GM21528 (cell line): Measurements from ENCODE around the gene RBMXL3.
"Not testable (repeated sequence)": the region's sequence is repeated elsewhere in the genome, so short reads cannot be mapped to it uniquely, and the experiment has no call there.

ENCODE experiments used
- ATAC-seq: cut with Tn5 transposase; IDR thresholded peaks from one replicate; pipeline ENCODE4 v1.9.1; 2021; ENCODE audit warnings: mild to moderate bottlenecking, moderate library complexity; ENCODE audit not compliant: unreplicated experiment, low FRiP score

Gene RBMXL3

GRCh38 chrX:115189110-115189509 lies at the start of gene RBMXL3:
RBMXL3 (plus strand) TSS chrX:115189410; CDS start chrX:115189442, 32 bp downstream.
- ATAC-seq: no peak

- ATAC-seq: no peak
These were observed 47.2 kb upstream of the RBMXL3 start for GRCh38 chrX:115142057-115142456.

GRCh38 chrX:115147220-115147619 lies 42.0 kb upstream of the RBMXL3 start:
- no peak for ATAC-seq

- ATAC-seq: no peak
These were observed 16.0 kb upstream of the RBMXL3 start for GRCh38 chrX:115173181-115173580.

- ATAC-seq: no peak
These were observed 14.7 kb upstream of the RBMXL3 start for GRCh38 chrX:115174548-115174947.

GRCh38 chrX:115177932-115178331 lies 11.3 kb upstream of the RBMXL3 start:
- ATAC-seq: no peak

GRCh38 chrX:115178473-115178872 lies 10.7 kb upstream of the RBMXL3 start:
- no peak for ATAC-seq

- ATAC-seq: no peak
These were observed 5.2 kb upstream of the RBMXL3 start for GRCh38 chrX:115183980-115184379.

- ATAC-seq: no peak
These were observed 731 bp downstream of the RBMXL3 start for GRCh38 chrX:115189646-115190635.

- no peak for ATAC-seq
These were observed 1.7 kb downstream of the RBMXL3 start for GRCh38 chrX:115190636-115191489.

- no peak for ATAC-seq
These were observed 2.5 kb downstream of the RBMXL3 start for GRCh38 chrX:115191490-115192243.

GRCh38 chrX:115192244-115192700 lies 3.1 kb downstream of the RBMXL3 start:
- ATAC-seq: no peak

GRCh38 chrX:115204040-115204439 lies 14.8 kb downstream of the RBMXL3 start:
- no peak for ATAC-seq

GRCh38 chrX:115209547-115209946 lies 20.3 kb downstream of the RBMXL3 start:
- ATAC-seq: not testable (repeated sequence)

GRCh38 chrX:115214151-115214550 lies 24.9 kb downstream of the RBMXL3 start:
- ATAC-seq: no peak

GRCh38 chrX:115214605-115215004 lies 25.4 kb downstream of the RBMXL3 start:
- no peak for ATAC-seq

GRCh38 chrX:115217346-115217745 lies 28.1 kb downstream of the RBMXL3 start:
- not testable (repeated sequence) for ATAC-seq

- ATAC-seq: no peak
These were observed 37.7 kb downstream of the RBMXL3 start for GRCh38 chrX:115226929-115227328.

GRCh38 chrX:115229337-115230003 lies 40.3 kb downstream of the RBMXL3 start:
- no peak for ATAC-seq
